GM18507 (cell line): ENCODE data around the gene PC.
A peak's percentile ranks its signal among the peaks of the same experiment; 100 is the strongest.

Source experiments
- DNase-seq: peaks from one replicate; pipeline ENCODE4 v3.0.0; 2011; ENCODE audit warnings: low read depth; ENCODE audit not compliant: insufficient read length; ENCODE audit errors: extremely low spot score
- FAIRE-seq: peaks from 2 replicates; lab custom pipeline; 2011; peaks lifted over from hg19 to GRCh38; lab: Jason Lieb, UNC

PC gene

GRCh38 chr11:66891851-66892660 is 66.1 kb downstream of the PC start:
- FAIRE-seq (peak; percentile 90), DNase-seq (peak; percentile 72)

- DNase-seq (no peak), FAIRE-seq (no peak)
These were observed 68.2 kb downstream of the PC start for GRCh38 chr11:66889960-66890359.

- FAIRE-seq (no peak), DNase-seq (no peak)
These were observed 69.9 kb downstream of the PC start for GRCh38 chr11:66888282-66888681.

- no peak for DNase-seq
- no peak for FAIRE-seq
These were observed 70.7 kb downstream of the PC start for GRCh38 chr11:66887526-66887925.

- FAIRE-seq (no peak), DNase-seq (no peak)
These were observed 71.4 kb downstream of the PC start for GRCh38 chr11:66886671-66887221.

GRCh38 chr11:66885950-66886440 is 72.2 kb downstream of the PC start:
- FAIRE-seq (no peak), DNase-seq (no peak)

GRCh38 chr11:66885469-66885868 is 72.7 kb downstream of the PC start:
- no peak for FAIRE-seq
- DNase-seq: no peak

GRCh38 chr11:66884443-66884842 is 73.7 kb downstream of the PC start:
- DNase-seq (no peak), FAIRE-seq (no peak)

- FAIRE-seq (peak; percentile 50), DNase-seq (no peak)
These were observed 74.9 kb downstream of the PC start for GRCh38 chr11:66883016-66883965.

GRCh38 chr11:66882561-66883015 is 75.6 kb downstream of the PC start:
- no peak for FAIRE-seq

GRCh38 chr11:66881927-66882452 is 76.2 kb downstream of the PC start:
- FAIRE-seq: no peak
- DNase-seq: no peak

More at GRCh38 chr11:66882561-66883015, 75.6 kb downstream of the PC start:
- no peak for DNase-seq

GRCh38 chr11:66881451-66881835 is 76.7 kb downstream of the PC start:
- FAIRE-seq (no peak), DNase-seq (no peak)

GRCh38 chr11:66880496-66881450 is 77.4 kb downstream of the PC start:
- no peak for DNase-seq
- no peak for FAIRE-seq

GRCh38 chr11:66879999-66880398 is 78.2 kb downstream of the PC start:
- FAIRE-seq (no peak), DNase-seq (no peak)

GRCh38 chr11:66879583-66879982 is 78.6 kb downstream of the PC start:
- FAIRE-seq (no peak), DNase-seq (no peak)

- DNase-seq: no peak
- FAIRE-seq: no peak
These were observed 79.2 kb downstream of the PC start for GRCh38 chr11:66879000-66879399.

- DNase-seq: no peak
- no peak for FAIRE-seq
These were observed 79.7 kb downstream of the PC start for GRCh38 chr11:66878474-66878873.

- FAIRE-seq (no peak), DNase-seq (no peak)
These were observed 80.4 kb downstream of the PC start for GRCh38 chr11:66877588-66878385.
